ENCODE data around the gene ALG12. TPM values are rescaled to one million over a fixed set of nuclear protein-coding genes. Genes with fewer than 3 reads are reported as not detected.

Gene ALG12
- total and polyA plus RNA-seq, 2 of the 8 experiments (the other 6 are each of a cell fraction or from before 2014, with no cell fraction given), result 13.4 to 22.5 TPM

DNA sequence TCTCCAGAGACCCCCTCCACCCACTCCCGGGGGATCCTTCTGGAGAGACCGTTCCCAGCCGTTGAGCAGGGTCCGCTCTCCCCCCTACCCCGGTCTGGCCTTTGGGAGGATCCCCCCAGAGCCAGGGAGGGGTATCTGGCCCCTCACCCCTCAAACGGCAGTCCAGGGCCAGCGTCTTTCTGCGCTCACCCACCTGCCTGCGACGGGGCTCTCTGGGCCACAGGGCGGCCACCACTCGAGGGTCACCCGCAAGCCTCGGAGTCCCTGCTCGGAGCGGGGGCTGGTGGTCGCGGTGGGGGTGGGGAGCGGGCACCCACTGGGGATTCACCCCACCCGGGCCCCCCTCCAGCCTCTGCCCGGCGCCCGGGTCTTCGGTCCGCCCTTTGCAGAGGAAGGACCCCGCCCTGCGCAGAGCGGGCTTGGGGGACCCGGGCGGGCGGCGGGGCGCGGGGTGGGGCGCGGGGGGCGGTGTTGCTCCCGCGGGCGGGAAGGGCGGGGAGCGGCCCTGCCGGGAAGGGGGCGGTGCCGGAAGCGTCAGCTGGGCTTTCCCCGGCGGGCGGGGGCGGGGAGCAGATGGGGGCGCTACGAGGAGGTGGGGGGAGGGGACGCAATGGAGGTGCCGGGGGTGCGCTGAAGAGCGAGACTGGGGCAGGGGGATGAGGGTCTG is 16.8 kb upstream of the ALG12 start:
- H2BK12ac ChIP-seq (ENCODE audit: low read depth, low read length), result peak overlapping the region; percentile 27; the same call in 1 of the 2 replicates
- peak overlapping the region; percentile 53 for H4K5ac ChIP-seq (ENCODE audit: insufficient read length, low read depth, low read length)
- no peak overlapping the region for H3K9ac ChIP-seq (replicated peaks in 1 of 4; ENCODE audit: extremely low read depth in 1 of 4, low read depth in 3 of 4, low read length in 3 of 4)
- no peak overlapping the region for H3K56ac ChIP-seq (replicated peaks; ENCODE audit: insufficient read length, low read depth, low read length)
- no peak overlapping the region for H2BK120ac ChIP-seq (replicated peaks; ENCODE audit: low read depth, low read length)
- H2BK15ac ChIP-seq (ENCODE audit: low read length), result peak overlapping the region; percentile 46; the same call in 1 of the 2 replicates
- H3K4me1 ChIP-seq (replicated peaks in 1 of 4; ENCODE audit: control insufficient read depth in 3 of 4, insufficient read depth in 4 of 4, low read length in 3 of 4), result peaks cover 5 to 21% (median 11%) of the 10 kb centered on the region in 4 experiments
- peaks cover 0 to 7% of the 10 kb centered on the region in 2 experiments for H4K20me1 ChIP-seq (replicated peaks in 1 of 2; ENCODE audit: control insufficient read depth in 1 of 2, insufficient read depth in 2 of 2, low read length in 2 of 2)
- no peak overlapping the region for H2AFZ ChIP-seq (ENCODE audit: low read length)
- FAIRE-seq (no peak), DNase-seq (ENCODE audit: low read depth in 1 of 2, low spot score in 2 of 2) (peak in 1 of 2 experiments; percentile 77)
- 18% methylated on average over 13 of the region's 56 CpGs; no CpG with 5 or more reads in 1 of the 2 experiments for WGBS, 2 experiments (ENCODE audit: extremely low coverage in 1 of 2, insufficient coverage in 1 of 2, insufficient read length in 1 of 2, insufficient replicate concordance in 2 of 2, low coverage in 1 of 2, low lambda C conversion rate in 2 of 2, missing lambda C conversion rate in 1 of 2)
- no peak overlapping the region; the same call in 1 of the 2 replicates for H4K8ac ChIP-seq (ENCODE audit: extremely low read depth, insufficient read depth, low read length)
- ChIA-PET CTCF (ENCODE audit: partially characterized antibody) (no interaction called here), POLR2A (ENCODE audit: partially characterized antibody) (no interaction called here)
- H2BK5ac ChIP-seq (ENCODE audit: low read depth, low read length), result no peak overlapping the region; the same call in 1 of the 2 replicates
- H3K23me2 ChIP-seq (ENCODE audit: low read depth, low read length), result peaks cover 8% of the 10 kb centered on the region; the same call in 1 of the 2 replicates
- H3K9me3 ChIP-seq (ENCODE audit: insufficient read depth in 2 of 2, low read depth in 1 of 2, low read length in 1 of 2), result no peaks in the 10 kb centered on the region
- peak overlapping the region; percentile 54 to 76; a peak in 3 of 4 replicates for H3K4me2 ChIP-seq (ENCODE audit: insufficient read depth in 1 of 2, low read depth in 2 of 2, low read length in 2 of 2)
- H3K4ac ChIP-seq (replicated peaks; ENCODE audit: insufficient read length, low read depth, low read length), result peak overlapping the region; percentile 38
- no peak overlapping the region for H2AK5ac ChIP-seq (ENCODE audit: low read depth, low read length)
- H3K79me2 ChIP-seq (ENCODE audit: control insufficient read depth in 1 of 2, insufficient read depth in 2 of 2, low read length in 2 of 2), result no peaks in the 10 kb centered on the region
- TF ChIP-seq BRCA1 (IDR thresholded peaks at IDR 0.05; ENCODE audit: low read depth, low read length) (no peak), RFX5 (IDR thresholded peaks at IDR 0.05; ENCODE audit: borderline replicate concordance, low read depth, low read length) (no peak), SP4 (IDR thresholded peaks at IDR 0.05; ENCODE audit: low read length) (no peak)
- TF ChIP-seq, protein P1, sequence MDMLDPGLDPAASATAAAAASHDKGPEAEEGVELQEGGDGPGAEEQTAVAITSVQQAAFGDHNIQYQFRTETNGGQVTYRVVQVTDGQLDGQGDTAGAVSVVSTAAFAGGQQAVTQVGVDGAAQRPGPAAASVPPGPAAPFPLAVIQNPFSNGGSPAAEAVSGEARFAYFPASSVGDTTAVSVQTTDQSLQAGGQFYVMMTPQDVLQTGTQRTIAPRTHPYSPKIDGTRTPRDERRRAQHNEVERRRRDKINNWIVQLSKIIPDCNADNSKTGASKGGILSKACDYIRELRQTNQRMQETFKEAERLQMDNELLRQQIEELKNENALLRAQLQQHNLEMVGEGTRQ (IDR thresholded peaks at IDR 0.05; ENCODE audit: low read length), result no peak
- TF ChIP-seq, protein P2, sequence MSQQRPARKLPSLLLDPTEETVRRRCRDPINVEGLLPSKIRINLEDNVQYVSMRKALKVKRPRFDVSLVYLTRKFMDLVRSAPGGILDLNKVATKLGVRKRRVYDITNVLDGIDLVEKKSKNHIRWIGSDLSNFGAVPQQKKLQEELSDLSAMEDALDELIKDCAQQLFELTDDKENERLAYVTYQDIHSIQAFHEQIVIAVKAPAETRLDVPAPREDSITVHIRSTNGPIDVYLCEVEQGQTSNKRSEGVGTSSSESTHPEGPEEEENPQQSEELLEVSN (IDR thresholded peaks at IDR 0.05), result peak; percentile 35; the same call in 1 of the 2 replicates
- peak overlapping the region; percentile 90 for H3K18ac ChIP-seq (ENCODE audit: extremely low read depth, low read length)
- H3K79me1 ChIP-seq (ENCODE audit: low read depth, low read length), result no peaks in the 10 kb centered on the region; the same call in 1 of the 2 replicates
- no peak overlapping the region for H3K14ac ChIP-seq (ENCODE audit: insufficient read length)
- peak overlapping the region; percentile 40 for H4K91ac ChIP-seq (replicated peaks; ENCODE audit: insufficient read length, low read length)
- H3K27ac ChIP-seq (ENCODE audit: low read depth, low read length), result no peak overlapping the region
- no peaks in the 10 kb centered on the region for H3K36me3 ChIP-seq (ENCODE audit: control insufficient read depth in 2 of 4, insufficient read depth in 4 of 4, low read length in 3 of 4)
- no peak overlapping the region for H2BK20ac ChIP-seq (ENCODE audit: low read length)
- peaks cover 0 to 6% (median 5%) of the 10 kb centered on the region in 4 experiments; a peak in 6 of 7 replicates for H3K27me3 ChIP-seq (replicated peaks in 1 of 4; ENCODE audit: control insufficient read depth in 3 of 4, extremely low read depth in 1 of 4, insufficient read depth in 3 of 4, low read length in 3 of 4)
- no peak overlapping the region for H3K23ac ChIP-seq (ENCODE audit: insufficient read length)
- H3K4me3 ChIP-seq (ENCODE audit: extremely low read depth in 1 of 4, insufficient read depth in 2 of 4, low read depth in 3 of 4, low read length in 4 of 4), result peak overlapping the region in 2 of 4 experiments; percentile 21 to 61; a peak in 4 of 8 replicates

Measured in H1 (cell line).